K562 (cell line): Measurements from ENCODE around the gene DUS1L. TPM values are rescaled to one million over a fixed set of nuclear protein-coding genes. Genes with fewer than 3 reads are reported as not detected.

Experiments
- DMBX1 ChIP-seq: fragments of 250-450 bp; sonication (Bioruptor Pico); IDR thresholded peaks from 2 replicates; pipeline ENCODE4 v1.8.0; 2022; ENCODE audit warnings: inconsistent platforms, mild to moderate bottlenecking, moderate library complexity, borderline replicate concordance
- GATAD2A ChIP-seq: fragments of 450-650 bp; IDR thresholded peaks from 2 replicates; pipeline ENCODE4 v1.6.1; 2017
- GTF2A2 ChIP-seq: IDR thresholded peaks from 2 replicates; pipeline ENCODE4 v1.6.1; 2016; ENCODE audit warnings: mild to moderate bottlenecking, missing genetic modification characterization, missing compliant biosample characterization
- HMG20B ChIP-seq: fragments of 250-450 bp; sonication (Bioruptor Pico); IDR thresholded peaks from 2 replicates; pipeline ENCODE4 v1.5.0; 2021; ENCODE audit warnings: mild to moderate bottlenecking
- KLF13 ChIP-seq: fragments of 450-650 bp; IDR thresholded peaks from 2 replicates; pipeline ENCODE4 v1.6.1; 2016; ENCODE audit warnings: missing genetic modification characterization, low read depth, mild to moderate bottlenecking, missing compliant biosample characterization, moderate library complexity, borderline replicate concordance
- PML ChIP-seq: IDR thresholded peaks from 2 replicates; pipeline ENCODE4 v1.6.1; 2012; ENCODE audit warnings: low read length, inconsistent platforms
- PPARD ChIP-seq: fragments of 250-450 bp; sonication (Bioruptor Pico); IDR thresholded peaks from 2 replicates; pipeline ENCODE4 v1.8.0; 2022; ENCODE audit warnings: inconsistent platforms, mild to moderate bottlenecking, moderate library complexity
- RAD21 ChIP-seq, 2 experiments: fragments of 250-450 bp in 1 of 2; fragments of 450-650 bp in 1 of 2; sonication (Bioruptor Pico) in 1 of 2; formaldehyde crosslinking in 1 of 2; IDR thresholded peaks in 1 of 2; conservative IDR thresholded peaks in 1 of 2; 2 replicates each; pipeline versions ENCODE4 v1.4.0 to v1.8.0; 2020 to 2022; ENCODE audit warnings: mild to moderate bottlenecking in 2 of 2, moderate library complexity in 1 of 2
- SMAD2 ChIP-seq: fragments of 150-350 bp; IDR thresholded peaks from 2 replicates; pipeline ENCODE4 v1.6.1; 2014; ENCODE audit warnings: low read depth, mild to moderate bottlenecking, low read length
- SUPT5H ChIP-seq: fragments of 450-650 bp; IDR thresholded peaks from 2 replicates; pipeline ENCODE4 v1.6.1; 2016
- TBL1XR1 ChIP-seq, 2 experiments: IDR thresholded peaks; 2 replicates each; pipeline ENCODE4 v1.6.1; 2012; ENCODE audit warnings: improper control_type of control experiment in 2 of 2, low read length in 2 of 2, mild to moderate bottlenecking in 1 of 2
- XRCC3 ChIP-seq: fragments of 450-650 bp; IDR thresholded peaks from 2 replicates; pipeline ENCODE4 v1.6.1; 2017; ENCODE audit warnings: mild to moderate bottlenecking, moderate library complexity
- XRCC5 ChIP-seq: fragments of 200-400 bp; formaldehyde crosslinking; IDR thresholded peaks from 2 replicates; pipeline ENCODE4 v1.6.1; 2017; ENCODE audit warnings: low read depth, mild to moderate bottlenecking, low read length
- ZNF224 ChIP-seq: sonication (generic); formaldehyde crosslinking; IDR thresholded peaks from 2 replicates; pipeline ENCODE4 v1.8.0; 2022; ENCODE audit warnings: mild to moderate bottlenecking, missing genetic modification reagents
- polyA plus RNA-seq, 8 experiments: library from polyadenylated mRNA; depleted of rRNA in 4 of 8; stranded (reverse) in 5 of 8; unstranded in 3 of 8; fragments of >200 nt; fragmentation: Nextera tagmentation in 2 of 8; fragmentation: Illumina TruSeq in 1 of 8; extraction: Ambion mirVana in 2 of 8; extraction: Trizol in 1 of 8; gene quantifications; 2 replicates each; pipeline versions ENCODE4 v1.2.1 to v1.2.3, GENCODE V29; 2011 to 2014; ENCODE audit warnings: inconsistent platforms in 1 of 8, missing spikeins in 1 of 8
- total RNA-seq, 7 experiments: library from RNA; depleted of rRNA in 6 of 7; stranded (reverse); fragments of >200 nt in 6 of 7; fragmentation: Illumina TruSeq in 2 of 7; extraction: Trizol in 2 of 7; gene quantifications; 2 replicates each; pipeline versions ENCODE4 v1.2.1 to v1.2.3, GENCODE V29; 2011 to 2021; ENCODE audit warnings: low replicate concordance in 1 of 7
- TF ChIP-seq, protein P1 (sequence below), 2 experiments: fragments of 250-450 bp in 1 of 2; fragments of 450-650 bp in 1 of 2; sonication (Bioruptor Pico) in 1 of 2; IDR thresholded peaks; 2 replicates each; pipeline versions ENCODE4 v1.6.1 to v1.8.0; 2016 to 2021; ENCODE audit warnings: mild to moderate bottlenecking in 2 of 2, moderate library complexity in 2 of 2, missing compliant biosample characterization in 1 of 2, missing genetic modification characterization in 1 of 2
- TF ChIP-seq, protein P2 (sequence below): fragments of 450-650 bp; IDR thresholded peaks from one replicate; pipeline ENCODE4 v1.6.1; 2018; ENCODE audit warnings: mild to moderate bottlenecking, moderate library complexity; ENCODE audit not compliant: partially characterized antibody
- TF ChIP-seq, protein P3 (sequence below): fragments of 450-650 bp; IDR thresholded peaks from 2 replicates; pipeline ENCODE4 v1.6.1; 2018; ENCODE audit not compliant: partially characterized antibody
- TF ChIP-seq, protein P4 (sequence below), 2 experiments: fragments of 450-650 bp; conservative IDR thresholded peaks; 2 replicates each; pipeline ENCODE4 v1.6.1; 2017; ENCODE audit warnings: mild to moderate bottlenecking in 2 of 2, moderate library complexity in 2 of 2
- TF ChIP-seq, protein P5 (sequence below): fragments of 450-650 bp; IDR thresholded peaks from 2 replicates; pipeline ENCODE4 v1.6.1; 2016; ENCODE audit warnings: missing biosample characterization, missing genetic modification characterization

The DUS1L gene
- total and polyA plus RNA-seq, 9 of the 15 experiments (the other 6 are each of a cell fraction or from before 2014, with no cell fraction given) = 7.8 to 210 (median 83.9) TPM

DNA sequence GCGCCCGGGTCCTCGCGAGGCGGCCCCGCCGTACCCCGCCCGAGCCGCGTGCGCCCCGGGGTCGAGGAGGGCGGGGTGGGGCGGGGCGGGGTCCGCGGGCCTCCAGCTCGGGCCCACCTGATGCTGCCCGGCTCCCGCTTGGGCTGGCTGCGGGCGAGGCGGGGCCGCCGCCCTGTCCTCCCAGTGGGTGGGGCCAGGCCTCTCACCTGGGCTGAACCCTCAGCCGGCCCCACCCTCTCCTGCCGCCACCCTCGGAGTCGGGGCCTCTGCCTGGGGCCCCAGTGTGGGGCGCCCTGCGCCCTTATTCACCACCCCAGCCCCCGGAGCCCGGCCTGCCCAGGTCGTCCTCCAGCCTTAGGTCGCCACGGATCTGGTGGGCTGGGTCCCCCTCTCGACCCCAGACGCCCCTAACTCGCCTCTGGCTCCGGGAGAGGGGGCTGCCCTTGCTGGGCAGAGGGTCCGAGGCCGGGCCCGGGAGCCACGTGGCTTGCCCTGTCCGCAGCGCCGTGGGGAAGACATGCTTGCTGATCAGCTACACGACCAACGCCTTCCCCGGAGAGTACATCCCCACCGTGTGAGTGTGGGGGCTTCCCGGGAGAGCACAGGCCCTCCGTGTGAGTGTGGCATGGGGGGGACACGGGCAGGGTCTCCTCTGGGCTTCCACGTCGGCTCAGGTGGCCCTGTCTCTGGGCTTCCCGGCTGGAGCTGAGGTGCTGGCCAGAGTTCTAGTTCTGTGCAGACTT is 33.5 kb downstream of the DUS1L start (continued):
- peak; percentile 73 for TF ChIP-seq SUPT5H
- 0 out of 2 replicates have a peak, but pooled peaks have one; percentile 61 for TF ChIP-seq GATAD2A
- no peak for TF ChIP-seq TBL1XR1 (IDR thresholded peaks at IDR 0.05; ENCODE audit: low read length in 2 of 2)
- TF ChIP-seq ZNF224 (CRISPR knock-in tag) = no peak
- no peak for TF ChIP-seq PML
- TF ChIP-seq PPARD = no peak
- TF ChIP-seq HMG20B (CRISPR knock-in tag) = no peak
- 0 out of 2 replicates have a peak, but pooled peaks have one; percentile 41 for TF ChIP-seq XRCC5
- TF ChIP-seq GTF2A2 (tag) = no peak
- TF ChIP-seq KLF13 (tag) = 0 out of 2 replicates have a peak, but pooled peaks have one; percentile 36
- TF ChIP-seq DMBX1 = no peak
- peak in 1 of 2 experiments; percentile 32; a peak in 1 of 4 replicates for TF ChIP-seq RAD21 (CRISPR knock-in tag; conservative IDR thresholded peaks at IDR 0.05 in 1 of 2, IDR thresholded peaks at IDR 0.05 in 1 of 2)
- TF ChIP-seq SMAD2 = no peak
- TF ChIP-seq, protein P1, sequence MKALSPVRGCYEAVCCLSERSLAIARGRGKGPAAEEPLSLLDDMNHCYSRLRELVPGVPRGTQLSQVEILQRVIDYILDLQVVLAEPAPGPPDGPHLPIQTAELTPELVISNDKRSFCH (CRISPR knock-in tag; IDR thresholded peaks at IDR 0.05) = no peak
- TF ChIP-seq, protein P1 (tag; IDR thresholded peaks at IDR 0.05) = peak; percentile 58; the same call in 1 of the 2 replicates
- TF ChIP-seq, protein P2, sequence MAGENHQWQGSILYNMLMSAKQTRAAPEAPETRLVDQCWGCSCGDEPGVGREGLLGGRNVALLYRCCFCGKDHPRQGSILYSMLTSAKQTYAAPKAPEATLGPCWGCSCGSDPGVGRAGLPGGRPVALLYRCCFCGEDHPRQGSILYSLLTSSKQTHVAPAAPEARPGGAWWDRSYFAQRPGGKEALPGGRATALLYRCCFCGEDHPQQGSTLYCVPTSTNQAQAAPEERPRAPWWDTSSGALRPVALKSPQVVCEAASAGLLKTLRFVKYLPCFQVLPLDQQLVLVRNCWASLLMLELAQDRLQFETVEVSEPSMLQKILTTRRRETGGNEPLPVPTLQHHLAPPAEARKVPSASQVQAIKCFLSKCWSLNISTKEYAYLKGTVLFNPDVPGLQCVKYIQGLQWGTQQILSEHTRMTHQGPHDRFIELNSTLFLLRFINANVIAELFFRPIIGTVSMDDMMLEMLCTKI = no peak
- TF ChIP-seq, protein P3, sequence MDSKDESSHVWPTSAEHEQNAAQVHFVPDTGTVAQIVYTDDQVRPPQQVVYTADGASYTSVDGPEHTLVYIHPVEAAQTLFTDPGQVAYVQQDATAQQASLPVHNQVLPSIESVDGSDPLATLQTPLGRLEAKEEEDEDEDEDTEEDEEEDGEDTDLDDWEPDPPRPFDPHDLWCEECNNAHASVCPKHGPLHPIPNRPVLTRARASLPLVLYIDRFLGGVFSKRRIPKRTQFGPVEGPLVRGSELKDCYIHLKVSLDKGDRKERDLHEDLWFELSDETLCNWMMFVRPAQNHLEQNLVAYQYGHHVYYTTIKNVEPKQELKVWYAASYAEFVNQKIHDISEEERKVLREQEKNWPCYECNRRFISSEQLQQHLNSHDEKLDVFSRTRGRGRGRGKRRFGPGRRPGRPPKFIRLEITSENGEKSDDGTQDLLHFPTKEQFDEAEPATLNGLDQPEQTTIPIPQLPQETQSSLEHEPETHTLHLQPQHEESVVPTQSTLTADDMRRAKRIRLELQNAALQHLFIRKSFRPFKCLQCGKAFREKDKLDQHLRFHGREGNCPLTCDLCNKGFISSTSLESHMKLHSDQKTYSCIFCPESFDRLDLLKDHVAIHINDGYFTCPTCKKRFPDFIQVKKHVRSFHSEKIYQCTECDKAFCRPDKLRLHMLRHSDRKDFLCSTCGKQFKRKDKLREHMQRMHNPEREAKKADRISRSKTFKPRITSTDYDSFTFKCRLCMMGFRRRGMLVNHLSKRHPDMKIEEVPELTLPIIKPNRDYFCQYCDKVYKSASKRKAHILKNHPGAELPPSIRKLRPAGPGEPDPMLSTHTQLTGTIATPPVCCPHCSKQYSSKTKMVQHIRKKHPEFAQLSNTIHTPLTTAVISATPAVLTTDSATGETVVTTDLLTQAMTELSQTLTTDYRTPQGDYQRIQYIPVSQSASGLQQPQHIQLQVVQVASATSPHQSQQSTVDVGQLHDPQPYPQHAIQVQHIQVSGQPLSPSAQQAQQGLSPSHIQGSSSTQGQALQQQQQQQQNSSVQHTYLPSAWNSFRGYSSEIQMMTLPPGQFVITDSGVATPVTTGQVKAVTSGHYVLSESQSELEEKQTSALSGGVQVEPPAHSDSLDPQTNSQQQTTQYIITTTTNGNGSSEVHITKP = no peak
- TF ChIP-seq XRCC3 = no peak
- TF ChIP-seq, protein P4, sequence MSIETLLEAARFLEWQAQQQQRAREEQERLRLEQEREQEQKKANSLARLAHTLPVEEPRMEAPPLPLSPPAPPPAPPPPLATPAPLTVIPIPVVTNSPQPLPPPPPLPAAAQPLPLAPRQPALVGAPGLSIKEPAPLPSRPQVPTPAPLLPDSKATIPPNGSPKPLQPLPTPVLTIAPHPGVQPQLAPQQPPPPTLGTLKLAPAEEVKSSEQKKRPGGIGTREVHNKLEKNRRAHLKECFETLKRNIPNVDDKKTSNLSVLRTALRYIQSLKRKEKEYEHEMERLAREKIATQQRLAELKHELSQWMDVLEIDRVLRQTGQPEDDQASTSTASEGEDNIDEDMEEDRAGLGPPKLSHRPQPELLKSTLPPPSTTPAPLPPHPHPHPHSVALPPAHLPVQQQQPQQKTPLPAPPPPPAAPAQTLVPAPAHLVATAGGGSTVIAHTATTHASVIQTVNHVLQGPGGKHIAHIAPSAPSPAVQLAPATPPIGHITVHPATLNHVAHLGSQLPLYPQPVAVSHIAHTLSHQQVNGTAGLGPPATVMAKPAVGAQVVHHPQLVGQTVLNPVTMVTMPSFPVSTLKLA (conservative IDR thresholded peaks at IDR 0.05) = peak; percentile 92 to 94
- TF ChIP-seq, protein P5, sequence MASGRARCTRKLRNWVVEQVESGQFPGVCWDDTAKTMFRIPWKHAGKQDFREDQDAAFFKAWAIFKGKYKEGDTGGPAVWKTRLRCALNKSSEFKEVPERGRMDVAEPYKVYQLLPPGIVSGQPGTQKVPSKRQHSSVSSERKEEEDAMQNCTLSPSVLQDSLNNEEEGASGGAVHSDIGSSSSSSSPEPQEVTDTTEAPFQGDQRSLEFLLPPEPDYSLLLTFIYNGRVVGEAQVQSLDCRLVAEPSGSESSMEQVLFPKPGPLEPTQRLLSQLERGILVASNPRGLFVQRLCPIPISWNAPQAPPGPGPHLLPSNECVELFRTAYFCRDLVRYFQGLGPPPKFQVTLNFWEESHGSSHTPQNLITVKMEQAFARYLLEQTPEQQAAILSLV = no peak
